Measurements from ENCODE around the gene GET4. TPM values are rescaled to one million over a fixed set of nuclear protein-coding genes. Genes with fewer than 3 reads are reported as not detected.

Gene GET4
- polyA plus RNA-seq, 1 of the 3 experiments (the other 2 are of a cell fraction): 63.1 TPM

DNA sequence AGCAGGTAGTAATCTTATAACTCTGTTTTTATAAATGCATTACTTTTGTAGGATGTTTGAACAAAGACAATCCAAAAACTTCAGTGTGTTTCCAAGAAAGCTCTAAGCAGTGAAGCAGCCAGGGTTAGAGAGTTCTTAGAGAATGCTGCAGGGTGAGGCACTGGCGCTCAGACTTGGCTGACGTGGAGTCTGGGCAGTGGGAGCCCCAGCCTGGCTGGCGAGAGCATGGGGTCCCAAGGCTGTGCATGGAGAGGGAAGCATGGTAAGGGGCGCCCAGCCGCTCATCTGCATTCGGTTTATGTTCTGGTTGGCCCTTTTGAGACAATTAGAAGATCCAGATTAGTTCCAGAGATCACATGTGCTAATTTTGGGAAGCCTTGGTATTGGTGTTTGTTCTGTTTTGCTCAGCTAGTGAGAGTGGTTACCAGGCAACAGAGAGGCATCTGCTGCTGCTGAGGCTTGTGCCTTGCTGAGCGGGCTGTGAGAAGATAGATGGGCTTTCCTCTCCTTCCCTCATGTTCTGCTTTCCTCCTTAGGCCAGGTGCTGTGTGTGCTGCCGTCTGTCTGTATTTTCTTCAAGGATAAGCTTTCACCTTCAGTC lies 33.8 kb upstream of the GET4 start:
- Histone ChIP-seq H3K9ac (no peak overlapping the region), H3K9me2 (no peaks in the 10 kb centered on the region), H3K4me1 (ENCODE audit: control insufficient read depth in 1 of 2, insufficient read depth in 2 of 2, low read depth in 1 of 2, low read length in 1 of 2) (peaks cover 0 to 10% of the 10 kb centered on the region in 2 experiments; a peak in 1 of 4 replicates), H3K79me2 (ENCODE audit: insufficient read depth) (peaks cover 66% of the 10 kb centered on the region), H3F3A (replicated peaks; ENCODE audit: insufficient read depth) (no peaks in the 10 kb centered on the region), H4K20me1 (ENCODE audit: insufficient read depth) (peaks cover 4% of the 10 kb centered on the region), H3K4me3 (ENCODE audit: low read depth in 2 of 2, low read length in 1 of 2) (no peak overlapping the region), H3K27me3 (ENCODE audit: insufficient read depth) (no peaks in the 10 kb centered on the region), H3K9me3 (no peaks in the 10 kb centered on the region), H3K27ac (ENCODE audit: low read depth in 2 of 2, low read length in 1 of 2) (peak overlapping the region in 1 of 2 experiments; percentile 55; a peak in 1 of 4 replicates), H2AFZ (ENCODE audit: low read depth) (no peak overlapping the region), H3K36me3 (replicated peaks in 1 of 2; ENCODE audit: control insufficient read depth in 1 of 2, insufficient read depth in 2 of 2, low read length in 1 of 2) (peaks cover 51 to 58% of the 10 kb centered on the region in 2 experiments), H3K4me2 (no peak overlapping the region)
- POLR2A ChIA-PET: interaction anchor here (0.6 kb wide), 1 partner anchor 536 kb away, joined by 3 read pairs; no protein-coding TSS in a partner anchor
- CTCF ChIA-PET: interaction anchor here (1.2 to 11.8 kb wide), 5 partner anchors 11 to 151 kb away, joined by 3 to 112 read pairs (median 5); partner anchors contain the start of genes GET4 and SUN1
- TF ChIP-seq GATA2 (CRISPR knock-in tag; IDR thresholded peaks at IDR 0.05) (peak; percentile 37; the same call in 1 of the 2 replicates), SIN3A (IDR thresholded peaks at IDR 0.05; ENCODE audit: borderline replicate concordance, low read depth, low read length) (no peak), MXI1 (IDR thresholded peaks at IDR 0.05; ENCODE audit: low read depth, low read length) (peak; percentile 55; the same call in 1 of the 2 replicates)
- WGBS (ENCODE audit: low lambda C conversion rate): 87% methylated on average over 8 of the region's 8 CpGs
- DNase-seq: peak; percentile 82

DNA sequence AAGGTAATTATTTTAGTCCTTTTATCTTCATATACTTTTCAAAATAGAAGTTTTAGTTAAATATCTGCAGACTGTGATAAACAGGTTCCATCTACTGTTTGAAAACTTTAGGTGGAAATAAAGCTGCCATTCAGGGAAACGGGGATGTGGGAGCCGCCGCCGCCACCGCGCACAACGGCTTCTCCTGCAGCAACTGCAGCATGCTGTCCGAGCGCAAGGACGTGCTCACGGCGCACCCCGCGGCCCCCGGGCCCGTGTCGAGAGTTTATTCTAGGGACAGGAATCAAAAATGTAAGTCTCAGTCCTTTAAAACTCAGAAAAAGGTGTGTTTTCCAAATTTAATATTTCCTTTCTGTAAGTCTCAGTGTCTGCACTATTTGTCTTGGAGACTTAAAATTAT lies 33.1 kb upstream of the GET4 start:
- peaks cover 0 to 10% of the 10 kb centered on the region in 2 experiments; a peak in 1 of 4 replicates for H3K4me1 ChIP-seq (ENCODE audit: control insufficient read depth in 1 of 2, insufficient read depth in 2 of 2, low read depth in 1 of 2, low read length in 1 of 2)
- ChIA-PET POLR2A (interaction anchor here (0.6 kb wide), 1 partner anchor 537 kb away, joined by 3 read pairs; no protein-coding TSS in a partner anchor), CTCF (interaction anchor here (1.7 to 11.8 kb wide), 2 partner anchors 31 to 57 kb away, joined by 5 to 112 read pairs; partner anchors contain the start of gene GET4)
- peaks cover 54 to 55% of the 10 kb centered on the region in 2 experiments for H3K36me3 ChIP-seq (replicated peaks in 1 of 2; ENCODE audit: control insufficient read depth in 1 of 2, insufficient read depth in 2 of 2, low read length in 1 of 2)
- TF ChIP-seq RXRA (IDR thresholded peaks at IDR 0.05; ENCODE audit: borderline replicate concordance, low read depth) (no peak), POLR2AphosphoS5 (IDR thresholded peaks at IDR 0.05; ENCODE audit: low read depth, low read length) (no peak), TCF12 (IDR thresholded peaks at IDR 0.05) (no peak), CHD2 (IDR thresholded peaks at IDR 0.05; ENCODE audit: low read length, partially characterized antibody) (no peak), NFIC (IDR thresholded peaks at IDR 0.05; ENCODE audit: borderline replicate concordance) (no peak), SIN3A (IDR thresholded peaks at IDR 0.05; ENCODE audit: borderline replicate concordance, low read depth, low read length) (no peak), EP300 (IDR thresholded peaks at IDR 0.05; ENCODE audit: borderline replicate concordance in 1 of 2, low read depth in 1 of 2, low read length in 1 of 2) (no peak), JUND (IDR thresholded peaks at IDR 0.05) (no peak), FOXJ3 (CRISPR knock-in tag; IDR thresholded peaks at IDR 0.05) (no peak), SMC3 (IDR thresholded peaks at IDR 0.05; ENCODE audit: low read depth, low read length) (no peak), NRF1 (IDR thresholded peaks at IDR 0.05; ENCODE audit: low read depth, low read length) (no peak)
- TF ChIP-seq, protein P1, sequence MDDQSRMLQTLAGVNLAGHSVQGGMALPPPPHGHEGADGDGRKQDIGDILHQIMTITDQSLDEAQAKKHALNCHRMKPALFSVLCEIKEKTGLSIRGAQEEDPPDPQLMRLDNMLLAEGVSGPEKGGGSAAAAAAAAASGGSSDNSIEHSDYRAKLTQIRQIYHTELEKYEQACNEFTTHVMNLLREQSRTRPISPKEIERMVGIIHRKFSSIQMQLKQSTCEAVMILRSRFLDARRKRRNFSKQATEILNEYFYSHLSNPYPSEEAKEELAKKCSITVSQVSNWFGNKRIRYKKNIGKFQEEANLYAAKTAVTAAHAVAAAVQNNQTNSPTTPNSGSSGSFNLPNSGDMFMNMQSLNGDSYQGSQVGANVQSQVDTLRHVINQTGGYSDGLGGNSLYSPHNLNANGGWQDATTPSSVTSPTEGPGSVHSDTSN (IDR thresholded peaks at IDR 0.05): no peak
- TF ChIP-seq, protein P2, sequence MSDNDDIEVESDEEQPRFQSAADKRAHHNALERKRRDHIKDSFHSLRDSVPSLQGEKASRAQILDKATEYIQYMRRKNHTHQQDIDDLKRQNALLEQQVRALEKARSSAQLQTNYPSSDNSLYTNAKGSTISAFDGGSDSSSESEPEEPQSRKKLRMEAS (IDR thresholded peaks at IDR 0.05; ENCODE audit: low read depth): no peak
- TF ChIP-seq, protein P3, sequence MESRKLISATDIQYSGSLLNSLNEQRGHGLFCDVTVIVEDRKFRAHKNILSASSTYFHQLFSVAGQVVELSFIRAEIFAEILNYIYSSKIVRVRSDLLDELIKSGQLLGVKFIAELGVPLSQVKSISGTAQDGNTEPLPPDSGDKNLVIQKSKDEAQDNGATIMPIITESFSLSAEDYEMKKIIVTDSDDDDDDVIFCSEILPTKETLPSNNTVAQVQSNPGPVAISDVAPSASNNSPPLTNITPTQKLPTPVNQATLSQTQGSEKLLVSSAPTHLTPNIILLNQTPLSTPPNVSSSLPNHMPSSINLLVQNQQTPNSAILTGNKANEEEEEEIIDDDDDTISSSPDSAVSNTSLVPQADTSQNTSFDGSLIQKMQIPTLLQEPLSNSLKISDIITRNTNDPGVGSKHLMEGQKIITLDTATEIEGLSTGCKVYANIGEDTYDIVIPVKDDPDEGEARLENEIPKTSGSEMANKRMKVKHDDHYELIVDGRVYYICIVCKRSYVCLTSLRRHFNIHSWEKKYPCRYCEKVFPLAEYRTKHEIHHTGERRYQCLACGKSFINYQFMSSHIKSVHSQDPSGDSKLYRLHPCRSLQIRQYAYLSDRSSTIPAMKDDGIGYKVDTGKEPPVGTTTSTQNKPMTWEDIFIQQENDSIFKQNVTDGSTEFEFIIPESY (IDR thresholded peaks at IDR 0.05; ENCODE audit: borderline replicate concordance, low read depth): no peak
- TF ChIP-seq, protein P4, sequence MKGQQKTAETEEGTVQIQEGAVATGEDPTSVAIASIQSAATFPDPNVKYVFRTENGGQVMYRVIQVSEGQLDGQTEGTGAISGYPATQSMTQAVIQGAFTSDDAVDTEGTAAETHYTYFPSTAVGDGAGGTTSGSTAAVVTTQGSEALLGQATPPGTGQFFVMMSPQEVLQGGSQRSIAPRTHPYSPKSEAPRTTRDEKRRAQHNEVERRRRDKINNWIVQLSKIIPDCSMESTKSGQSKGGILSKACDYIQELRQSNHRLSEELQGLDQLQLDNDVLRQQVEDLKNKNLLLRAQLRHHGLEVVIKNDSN (IDR thresholded peaks at IDR 0.05; ENCODE audit: borderline replicate concordance, low read depth): no peak
- TF ChIP-seq, protein P5, sequence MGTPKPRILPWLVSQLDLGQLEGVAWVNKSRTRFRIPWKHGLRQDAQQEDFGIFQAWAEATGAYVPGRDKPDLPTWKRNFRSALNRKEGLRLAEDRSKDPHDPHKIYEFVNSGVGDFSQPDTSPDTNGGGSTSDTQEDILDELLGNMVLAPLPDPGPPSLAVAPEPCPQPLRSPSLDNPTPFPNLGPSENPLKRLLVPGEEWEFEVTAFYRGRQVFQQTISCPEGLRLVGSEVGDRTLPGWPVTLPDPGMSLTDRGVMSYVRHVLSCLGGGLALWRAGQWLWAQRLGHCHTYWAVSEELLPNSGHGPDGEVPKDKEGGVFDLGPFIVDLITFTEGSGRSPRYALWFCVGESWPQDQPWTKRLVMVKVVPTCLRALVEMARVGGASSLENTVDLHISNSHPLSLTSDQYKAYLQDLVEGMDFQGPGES (IDR thresholded peaks at IDR 0.05; ENCODE audit: low read depth, low read length): no peak
- H3K9me2 ChIP-seq: no peaks in the 10 kb centered on the region
- H3K9me3 ChIP-seq: no peaks in the 10 kb centered on the region
- H4K20me1 ChIP-seq (ENCODE audit: insufficient read depth): no peaks in the 10 kb centered on the region
- no peaks in the 10 kb centered on the region for H3K27me3 ChIP-seq (ENCODE audit: insufficient read depth)
- H3F3A ChIP-seq (replicated peaks; ENCODE audit: insufficient read depth): no peaks in the 10 kb centered on the region
- H3K4me2 ChIP-seq: no peak overlapping the region
- DNase-seq: no peak
- H3K9ac ChIP-seq: no peak overlapping the region
- 95% methylated on average over 17 of the region's 17 CpGs for WGBS (ENCODE audit: low lambda C conversion rate)
- H3K4me3 ChIP-seq (ENCODE audit: low read depth in 2 of 2, low read length in 1 of 2): no peak overlapping the region
- H3K79me2 ChIP-seq (ENCODE audit: insufficient read depth): peaks cover 59% of the 10 kb centered on the region
- no peak overlapping the region for H2AFZ ChIP-seq (ENCODE audit: low read depth)
- no peak overlapping the region; a peak in 1 of 4 replicates for H3K27ac ChIP-seq (ENCODE audit: low read depth in 2 of 2, low read length in 1 of 2)
